ENCODE results near the gene ADAT1. TPM values are rescaled to one million over a fixed set of nuclear protein-coding genes. Genes with fewer than 3 reads are reported as not detected.

ADAT1 gene
- total RNA-seq, 3 donors from 2014 or later (not counting 1 experiment from before 2014, with no cell fraction given), result 63.5 to 65.2 (median 64.8) TPM

- 76% methylated on average over 5 of the region's 5 CpGs for WGBS (ENCODE audit: insufficient coverage)
- Histone ChIP-seq H3K4me3 (ENCODE audit: low read length) (no peak overlapping the region), H3K27ac (ENCODE audit: low read length) (peak overlapping the region; percentile 66), H3K9me3 (ENCODE audit: control insufficient read depth, insufficient read depth, low read length) (no peaks in the 10 kb centered on the region), H3K4me1 (ENCODE audit: control insufficient read depth, insufficient read depth, low read length) (peaks cover 38% of the 10 kb centered on the region), H3K36me3 (ENCODE audit: control insufficient read depth, insufficient read depth, low read length) (peaks cover 62% of the 10 kb centered on the region), H3K27me3 (ENCODE audit: control insufficient read depth, insufficient read depth, low read length) (no peaks in the 10 kb centered on the region)
- DNase-seq (no peak), ATAC-seq (no peak)
- H3K4me1 Mint-ChIP-seq, result peaks cover 31 to 37% of the 10 kb centered on the region in 2 donors
- TF ChIP-seq CTCF (IDR thresholded peaks at IDR 0.05), result no peak
- no peak overlapping the region for H3K4me3 Mint-ChIP-seq
- H3K27me3 Mint-ChIP-seq (ENCODE audit: low read depth in 2 of 2), result no peaks in the 10 kb centered on the region
- intact Hi-C loops (cut with micrococcal nuclease), result no loop called here
- H3K9me3 Mint-ChIP-seq, result no peaks in the 10 kb centered on the region
- H3K36me3 Mint-ChIP-seq, result no peaks in the 10 kb centered on the region
- H3K27ac Mint-ChIP-seq, result no peak overlapping the region
Observed at GRCh38 chr16:75570396-75571065, 52.5 kb downstream of the ADAT1 start.

DNA sequence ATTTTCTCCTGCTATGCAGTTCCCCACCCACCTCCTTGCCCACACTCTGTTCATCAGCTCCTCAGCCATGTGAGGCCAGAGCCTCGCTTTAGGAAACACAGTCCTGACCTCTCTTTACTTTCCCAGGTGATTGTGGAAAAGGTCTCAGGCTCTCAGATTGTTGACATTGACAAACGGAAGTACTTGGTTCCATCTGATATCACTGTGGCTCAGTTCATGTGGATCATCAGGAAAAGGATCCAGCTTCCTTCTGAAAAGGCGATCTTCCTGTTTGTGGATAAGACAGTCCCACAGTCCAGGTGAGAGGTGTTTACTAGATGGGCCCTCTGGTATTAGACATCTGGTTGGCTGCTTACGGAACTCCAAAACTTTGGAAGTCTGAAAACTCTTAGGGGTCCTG, 55.2 kb downstream of the ADAT1 start:
- Histone ChIP-seq H3K9me3 (ENCODE audit: control insufficient read depth, insufficient read depth, low read length) (no peaks in the 10 kb centered on the region), H3K4me3 (ENCODE audit: low read length) (no peak overlapping the region), H3K27me3 (ENCODE audit: control insufficient read depth, insufficient read depth, low read length) (peaks cover 2% of the 10 kb centered on the region), H3K4me1 (ENCODE audit: control insufficient read depth, insufficient read depth, low read length) (peaks cover 43% of the 10 kb centered on the region), H3K36me3 (ENCODE audit: control insufficient read depth, insufficient read depth, low read length) (peaks cover 41% of the 10 kb centered on the region), H3K27ac (ENCODE audit: low read length) (no peak overlapping the region)
- H3K27ac Mint-ChIP-seq, result peak overlapping the region in 1 of 2 donors; percentile 93
- TF ChIP-seq CTCF (IDR thresholded peaks at IDR 0.05), result no peak
- WGBS (ENCODE audit: insufficient coverage), result 98% methylated on average over 4 of the region's 4 CpGs
- ATAC-seq (no peak), DNase-seq (no peak)
- intact Hi-C loops (cut with micrococcal nuclease), result loop anchor here (2.0 kb wide), 1 partner anchor 103 kb away; the partner anchor contains the start of gene TMEM170A
- H3K4me3 Mint-ChIP-seq, result peak overlapping the region; percentile 45
- no peaks in the 10 kb centered on the region for H3K9me3 Mint-ChIP-seq
- no peaks in the 10 kb centered on the region for H3K36me3 Mint-ChIP-seq
- H3K27me3 Mint-ChIP-seq (ENCODE audit: low read depth in 2 of 2), result peaks cover 10 to 12% of the 10 kb centered on the region in 2 donors
- H3K4me1 Mint-ChIP-seq, result peaks cover 20 to 26% of the 10 kb centered on the region in 2 donors

DNA sequence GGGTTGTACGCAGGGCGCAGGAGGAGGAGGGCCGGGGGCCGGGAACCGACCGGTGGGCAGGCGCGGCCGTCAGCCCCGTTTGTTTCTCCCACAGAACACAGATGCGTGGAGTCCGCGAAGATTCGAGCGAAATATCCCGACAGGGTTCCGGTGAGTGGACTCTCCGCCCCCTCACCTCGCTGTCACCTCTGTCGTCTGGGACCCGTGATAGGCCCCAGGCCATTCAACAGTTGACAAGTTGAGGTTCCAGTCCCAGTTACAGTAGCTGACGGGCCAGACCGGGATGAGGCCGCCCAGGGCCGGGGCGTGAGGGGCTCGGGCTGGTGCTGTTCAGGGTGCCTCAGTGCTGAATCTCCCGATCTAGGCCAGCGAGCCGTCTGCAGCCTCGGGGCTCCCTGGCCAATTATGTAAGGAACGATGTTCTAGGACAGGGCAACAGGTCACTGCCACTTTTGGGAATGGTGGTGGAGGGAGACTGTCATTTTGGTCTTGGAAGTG, 56.3 kb downstream of the ADAT1 start:
- H3K27ac Mint-ChIP-seq, result peak overlapping the region; percentile 86 to 93
- peaks cover 2% of the 10 kb centered on the region for H3K27me3 ChIP-seq (ENCODE audit: control insufficient read depth, insufficient read depth, low read length)
- TF ChIP-seq CTCF (IDR thresholded peaks at IDR 0.05), result no peak
- H3K36me3 Mint-ChIP-seq, result no peaks in the 10 kb centered on the region
- H3K9me3 Mint-ChIP-seq, result no peaks in the 10 kb centered on the region
- 3% methylated on average over 32 of the region's 32 CpGs for WGBS (ENCODE audit: insufficient coverage)
- peak overlapping the region; percentile 59 for H3K4me3 ChIP-seq (ENCODE audit: low read length)
- H3K4me3 Mint-ChIP-seq, result peak overlapping the region; percentile 90
- ATAC-seq (peak in 2 of 3 donors; percentile 2 to 3), DNase-seq (peak in 1 of 2 donors; percentile 45)
- H3K36me3 ChIP-seq (ENCODE audit: control insufficient read depth, insufficient read depth, low read length), result peaks cover 31% of the 10 kb centered on the region
- peak overlapping the region; percentile 44 for H3K27ac ChIP-seq (ENCODE audit: low read length)
- H3K4me1 ChIP-seq (ENCODE audit: control insufficient read depth, insufficient read depth, low read length), result peaks cover 34% of the 10 kb centered on the region
- no peaks in the 10 kb centered on the region for H3K9me3 ChIP-seq (ENCODE audit: control insufficient read depth, insufficient read depth, low read length)
- H3K4me1 Mint-ChIP-seq, result peaks cover 20 to 26% of the 10 kb centered on the region in 2 donors
- peaks cover 16 to 19% of the 10 kb centered on the region in 2 donors for H3K27me3 Mint-ChIP-seq (ENCODE audit: low read depth in 2 of 2)
- intact Hi-C loops (cut with micrococcal nuclease), result loop anchor here (1.0 to 2.0 kb wide), 4 partner anchors 11 to 102 kb away; partner anchors contain the start of genes ADAT1, TMEM170A and TMEM231
